HepG2 (cell line): ENCODE measurements around the gene ZFX. TPM values are rescaled to one million over a fixed set of nuclear protein-coding genes. Genes with fewer than 3 reads are reported as not detected.

Experiments
- CREM ChIP-seq, 2 experiments: sonication (generic) in 1 of 2; formaldehyde crosslinking in 1 of 2; IDR thresholded peaks; 2 replicates each; pipeline versions ENCODE4 v1.4.0 to v1.6.1; 2016 to 2020; ENCODE audit warnings: antibody characterized with exemption in 1 of 2, mild to moderate bottlenecking in 1 of 2, missing genetic modification reagents in 1 of 2
- E2F1 ChIP-seq: sonication (generic); formaldehyde crosslinking; IDR thresholded peaks from 2 replicates; pipeline ENCODE4 v1.5.0; 2020; ENCODE audit warnings: missing genetic modification reagents
- FOSL2 ChIP-seq: sonication (generic); formaldehyde crosslinking; IDR thresholded peaks from 2 replicates; pipeline ENCODE4 v1.4.0; 2020; ENCODE audit warnings: missing genetic modification reagents
- HNF4G ChIP-seq, 2 experiments: sonication (generic) in 1 of 2; formaldehyde crosslinking in 1 of 2; IDR thresholded peaks; 2 replicates each; pipeline versions ENCODE4 v1.4.0 to v1.6.1; 2011 to 2020; ENCODE audit warnings: borderline replicate concordance in 2 of 2, low read depth in 2 of 2, mild to moderate bottlenecking in 2 of 2, low read length in 1 of 2, missing genetic modification reagents in 1 of 2, moderate library complexity in 1 of 2
- KLF11 ChIP-seq: IDR thresholded peaks from 2 replicates; pipeline ENCODE4 v1.6.1; 2016; ENCODE audit warnings: missing compliant biosample characterization
- MIXL1 ChIP-seq: IDR thresholded peaks from 2 replicates; pipeline ENCODE4 v1.6.1; 2016
- MLX ChIP-seq: IDR thresholded peaks from 2 replicates; pipeline ENCODE4 v1.6.1; 2016
- MTA1 ChIP-seq: sonication (generic); formaldehyde crosslinking; IDR thresholded peaks from 2 replicates; pipeline ENCODE4 v1.4.0; 2020; ENCODE audit warnings: missing genetic modification reagents, mild to moderate bottlenecking, borderline replicate concordance
- MXD4 ChIP-seq: IDR thresholded peaks from 2 replicates; pipeline ENCODE4 v1.6.1; 2016; ENCODE audit warnings: mild to moderate bottlenecking, missing biosample characterization, missing genetic modification reagents
- NKX3-1 ChIP-seq: sonication (generic); formaldehyde crosslinking; IDR thresholded peaks from 2 replicates; pipeline ENCODE4 v1.5.0; 2020; ENCODE audit warnings: missing genetic modification reagents
- PAF1 ChIP-seq: IDR thresholded peaks from 2 replicates; pipeline ENCODE4 v1.6.1; 2016; ENCODE audit warnings: missing genetic modification reagents, missing compliant biosample characterization
- RAD21 ChIP-seq: fragments of 450-650 bp; formaldehyde crosslinking; IDR thresholded peaks from 2 replicates; pipeline ENCODE4 v1.5.0; 2020; ENCODE audit warnings: mild to moderate bottlenecking
- RFX1 ChIP-seq: fragments of 450-650 bp; IDR thresholded peaks from 2 replicates; pipeline ENCODE4 v1.6.1; 2017
- RFX5 ChIP-seq: IDR thresholded peaks from 2 replicates; pipeline ENCODE4 v1.6.1; 2011; ENCODE audit warnings: low read depth, low read length, improper control_type of control experiment
- SALL1 ChIP-seq: sonication (generic); formaldehyde crosslinking; IDR thresholded peaks from 2 replicates; pipeline ENCODE4 v1.8.0; 2022; ENCODE audit warnings: mild to moderate bottlenecking, missing genetic modification reagents
- SNAPC5 ChIP-seq: sonication (generic); formaldehyde crosslinking; IDR thresholded peaks from 2 replicates; pipeline ENCODE4 v1.8.1; 2023; ENCODE audit warnings: mild to moderate bottlenecking, missing genetic modification reagents, borderline replicate concordance
- SUZ12 ChIP-seq: fragments of 150-350 bp; IDR thresholded peaks from 2 replicates; pipeline ENCODE4 v1.6.1; 2014; ENCODE audit warnings: low read depth, low read length
- SYNCRIP ChIP-seq: fragments of 200-400 bp; formaldehyde crosslinking; IDR thresholded peaks from 2 replicates; pipeline ENCODE4 v1.6.1; 2018; ENCODE audit warnings: mild to moderate bottlenecking, low read depth, low read length; ENCODE audit not compliant: insufficient read depth
- YEATS2 ChIP-seq: sonication (generic); formaldehyde crosslinking; IDR thresholded peaks from 2 replicates; pipeline ENCODE4 v1.4.0; 2020; ENCODE audit warnings: missing genetic modification reagents, borderline replicate concordance
- ZBTB26 ChIP-seq: IDR thresholded peaks from 2 replicates; pipeline ENCODE4 v1.6.1; 2016; ENCODE audit warnings: missing compliant biosample characterization, missing genetic modification reagents, borderline replicate concordance
- ZFY ChIP-seq: sonication (generic); formaldehyde crosslinking; IDR thresholded peaks from 2 replicates; pipeline ENCODE4 v1.4.0; 2020; ENCODE audit warnings: missing genetic modification reagents
- ZGPAT ChIP-seq: IDR thresholded peaks from 2 replicates; pipeline ENCODE4 v1.6.1; 2016; ENCODE audit warnings: mild to moderate bottlenecking
- ZMYM2 ChIP-seq: sonication (generic); formaldehyde crosslinking; IDR thresholded peaks from 2 replicates; pipeline ENCODE4 v1.8.0; 2022; ENCODE audit warnings: mild to moderate bottlenecking, missing genetic modification reagents
- ZNF292 ChIP-seq: sonication (generic); formaldehyde crosslinking; IDR thresholded peaks from 2 replicates; pipeline ENCODE4 v1.8.1; 2022; ENCODE audit warnings: mild to moderate bottlenecking, low read depth, missing genetic modification reagents, borderline replicate concordance
- ZNF331 ChIP-seq: sonication (generic); formaldehyde crosslinking; IDR thresholded peaks from 2 replicates; pipeline ENCODE4 v1.4.0; 2020; ENCODE audit warnings: missing genetic modification reagents
- ZNF768 ChIP-seq: sonication (generic); formaldehyde crosslinking; IDR thresholded peaks from 2 replicates; pipeline ENCODE4 v1.4.0; 2020; ENCODE audit warnings: missing genetic modification reagents
- polyA plus RNA-seq, 8 experiments: library from polyadenylated mRNA; depleted of rRNA in 3 of 8; stranded (reverse) in 7 of 8; unstranded in 1 of 8; fragments of >200 nt; fragmentation: Illumina TruSeq in 4 of 8; extraction: Trizol in 4 of 8; gene quantifications; 2 replicates each; pipeline versions ENCODE4 v1.2.1 to v1.2.3, GENCODE V29; 2011 to 2016; ENCODE audit warnings: low read depth in 4 of 8, missing spikeins in 1 of 8, mixed read lengths in 1 of 8; ENCODE audit not compliant: insufficient read depth in 1 of 8
- total RNA-seq, 5 experiments: library from RNA; depleted of rRNA; stranded (reverse); fragments of >200 nt; fragmentation: Illumina TruSeq; extraction: Trizol; gene quantifications; 2 replicates each; pipeline ENCODE4 v1.2.3, GENCODE V29; 2016; ENCODE audit warnings: low read depth in 1 of 5

ZFX gene
- total and polyA plus RNA-seq, 2 of the 13 experiments (the other 11 are each of a cell fraction or from before 2014, with no cell fraction given) = 13.8 to 37.3 TPM

- TF ChIP-seq ZGPAT (peak; percentile 29; the same call in 1 of the 2 replicates), SUZ12 (no peak), SYNCRIP (no peak), ZNF331 (0 out of 2 replicates have a peak, but pooled peaks have one; percentile 18), MTA1 (CRISPR knock-in tag) (no peak), ZFY (CRISPR knock-in tag) (no peak), CREM (IDR thresholded peaks at IDR 0.05) (peak; percentile 78), CREM (CRISPR knock-in tag; IDR thresholded peaks at IDR 0.05) (no peak), ZMYM2 (CRISPR knock-in tag) (no peak), FOSL2 (CRISPR knock-in tag) (peak; percentile 40), E2F1 (CRISPR knock-in tag) (0 out of 2 replicates have a peak, but pooled peaks have one; percentile 36), RFX5 (no peak), ZNF292 (CRISPR knock-in tag) (no peak), ZNF768 (CRISPR knock-in tag) (no peak), PAF1 (CRISPR knock-in tag) (no peak; the same call in 1 of the 2 replicates), HNF4G (IDR thresholded peaks at IDR 0.05; ENCODE audit: borderline replicate concordance, low read depth, low read length) (peak; percentile 62), HNF4G (CRISPR knock-in tag; IDR thresholded peaks at IDR 0.05; ENCODE audit: borderline replicate concordance, low read depth) (no peak), ZBTB26 (no peak), YEATS2 (CRISPR knock-in tag) (no peak), SNAPC5 (CRISPR knock-in tag) (no peak), MIXL1 (CRISPR knock-in tag) (peak; percentile 41; the same call in 1 of the 2 replicates), RFX1 (no peak), RAD21 (CRISPR knock-in tag) (no peak), KLF11 (no peak), NKX3-1 (CRISPR knock-in tag) (no peak), SALL1 (CRISPR knock-in tag) (peak; percentile 41; the same call in 1 of the 2 replicates), MLX (CRISPR knock-in tag) (peak; percentile 56; the same call in 1 of the 2 replicates), MXD4 (CRISPR knock-in tag) (peak; percentile 50; the same call in 1 of the 2 replicates)
Measured at GRCh38 chrX:24190500-24191156, 41.1 kb downstream of the ZFX start (continued).
